Measurements from ENCODE around the gene GOLGA6L26. TPM values are rescaled to one million over a fixed set of nuclear protein-coding genes. Genes with fewer than 3 reads are reported as not detected.
"Not testable (repeated sequence)": the region's sequence is repeated elsewhere in the genome, so short reads cannot be mapped to it uniquely, and the experiment has no call there.

Gene GOLGA6L26
- total and polyA plus RNA-seq, 2 of the 4 experiments (the other 2 are of a cell fraction), result not detected

DNA sequence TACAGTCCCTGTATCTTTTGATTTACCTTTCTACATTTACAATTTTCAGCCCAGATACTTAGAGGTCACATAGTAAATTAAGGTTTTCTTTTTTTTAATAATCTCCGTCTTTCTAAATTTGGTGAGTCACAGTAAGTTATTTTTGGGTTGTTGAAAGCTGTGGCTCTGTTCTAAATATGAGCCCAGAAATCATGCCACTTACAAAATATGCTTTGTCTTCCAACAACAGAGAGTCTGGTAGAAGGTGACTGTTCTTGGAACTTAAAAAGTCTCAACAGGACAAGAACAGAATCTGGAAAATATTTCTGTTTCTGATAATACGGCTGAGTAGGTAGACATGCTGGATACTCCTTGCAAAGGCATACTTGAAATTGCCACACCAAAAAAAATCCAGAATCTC is 36.6 kb upstream of the GOLGA6L26 start:
- no peak overlapping the region for H3K4me3 ChIP-seq (ENCODE audit: insufficient read depth, low read depth, low read length)

DNA sequence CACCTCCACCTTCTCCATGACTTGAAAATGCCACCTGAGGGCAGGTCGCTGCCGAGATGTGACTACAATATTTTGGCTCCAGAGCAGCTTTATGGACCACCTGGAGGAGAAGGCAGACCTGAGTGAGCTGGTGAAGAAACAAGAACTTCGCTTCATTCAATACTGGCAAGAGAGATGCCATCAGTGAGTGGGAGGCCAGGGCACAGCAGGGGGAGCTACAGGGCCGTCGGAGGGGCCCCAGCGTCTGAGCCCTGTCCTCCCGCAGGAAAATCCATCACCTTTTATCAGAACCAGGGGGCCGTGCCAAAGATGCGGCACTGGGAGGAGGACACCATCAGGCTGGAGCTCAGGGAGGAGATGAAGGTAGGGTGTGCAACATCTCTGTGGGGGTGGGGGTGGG is 30.3 kb upstream of the GOLGA6L26 start:
- H2AK9ac ChIP-seq (replicated peaks; ENCODE audit: low read depth, low read length, poor library complexity); dilution Hi-C loops (cut with HindIII; ENCODE audit: low sequenced_read_pairs, unreplicated experiment); ATAC-seq (ENCODE audit: low read depth): not testable (repeated sequence)

More for the DNA sequence above, 36.6 kb upstream of the GOLGA6L26 start:
- no peak for DNase-seq
- in situ Hi-C loops (cut with MboI; ENCODE audit: low sequenced_read_pairs), result no loop called here
- no peak overlapping the region for H4K8ac ChIP-seq (ENCODE audit: low read depth in 2 of 2, low read length in 2 of 2)
- ChIA-PET POLR2A (ENCODE audit: unreplicated experiment) (no interaction called here), CTCF (no interaction called here)
- no peak overlapping the region for H2AK9ac ChIP-seq (replicated peaks; ENCODE audit: low read depth, low read length, poor library complexity)
- no peak overlapping the region for H2BK5ac ChIP-seq (ENCODE audit: low read depth, low read length, poor library complexity, severe bottlenecking)
- H3K27ac ChIP-seq (ENCODE audit: insufficient read depth, low read length), result no peak overlapping the region
- H3K14ac ChIP-seq (replicated peaks; ENCODE audit: low read depth, low read length), result no peak overlapping the region
- no peak overlapping the region for H2BK15ac ChIP-seq (ENCODE audit: low read depth, low read length)
- TF ChIP-seq, protein P1, sequence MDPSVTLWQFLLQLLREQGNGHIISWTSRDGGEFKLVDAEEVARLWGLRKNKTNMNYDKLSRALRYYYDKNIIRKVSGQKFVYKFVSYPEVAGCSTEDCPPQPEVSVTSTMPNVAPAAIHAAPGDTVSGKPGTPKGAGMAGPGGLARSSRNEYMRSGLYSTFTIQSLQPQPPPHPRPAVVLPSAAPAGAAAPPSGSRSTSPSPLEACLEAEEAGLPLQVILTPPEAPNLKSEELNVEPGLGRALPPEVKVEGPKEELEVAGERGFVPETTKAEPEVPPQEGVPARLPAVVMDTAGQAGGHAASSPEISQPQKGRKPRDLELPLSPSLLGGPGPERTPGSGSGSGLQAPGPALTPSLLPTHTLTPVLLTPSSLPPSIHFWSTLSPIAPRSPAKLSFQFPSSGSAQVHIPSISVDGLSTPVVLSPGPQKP (IDR thresholded peaks at IDR 0.05; ENCODE audit: borderline replicate concordance, low read depth, low read length), result no peak
- TF ChIP-seq SMC3 (IDR thresholded peaks at IDR 0.05; ENCODE audit: low read depth, low read length) (no peak), RFX5 (IDR thresholded peaks at IDR 0.05; ENCODE audit: low read depth, low read length) (no peak), NFE2L2 (IDR thresholded peaks at IDR 0.05; ENCODE audit: low read depth, low read length) (no peak), MAFK (IDR thresholded peaks at IDR 0.05; ENCODE audit: low read depth, low read length) (no peak), RCOR1 (IDR thresholded peaks at IDR 0.05; ENCODE audit: insufficient replicate concordance, low read length) (no peak), FOS (IDR thresholded peaks at IDR 0.05; ENCODE audit: low read depth, low read length) (no peak), CHD1 (IDR thresholded peaks at IDR 0.05; ENCODE audit: low read depth, low read length) (no peak), MXI1 (IDR thresholded peaks at IDR 0.05; ENCODE audit: borderline replicate concordance, low read depth, low read length) (no peak)
- H3K56ac ChIP-seq (ENCODE audit: extremely low read depth, insufficient read depth, low read length), result no peak overlapping the region
- H3K9ac ChIP-seq (ENCODE audit: low read depth, low read length), result no peak overlapping the region
- no peak overlapping the region for H3K4ac ChIP-seq (ENCODE audit: low read depth, low read length)
- no peaks in the 10 kb centered on the region for H3K36me3 ChIP-seq (ENCODE audit: control insufficient read depth, insufficient read depth, low read length)
- intact Hi-C loops (cut with micrococcal nuclease), result no loop called here
- ATAC-seq (ENCODE audit: low read depth), result no peak
- no peaks in the 10 kb centered on the region for H3K9me3 ChIP-seq (ENCODE audit: control insufficient read depth, insufficient read depth, low read length)
- H4K91ac ChIP-seq (ENCODE audit: insufficient read depth, low read depth, low read length), result no peak overlapping the region
- H2AK5ac ChIP-seq (ENCODE audit: low read depth, low read length), result no peak overlapping the region
- no peak overlapping the region for H2BK120ac ChIP-seq (ENCODE audit: low read depth, low read length)
- H3K4me2 ChIP-seq (ENCODE audit: low read depth, low read length), result no peak overlapping the region
- H3K18ac ChIP-seq (ENCODE audit: low read depth, low read length), result no peak overlapping the region
- H3K9me1 ChIP-seq (ENCODE audit: insufficient read depth, low read length), result no peaks in the 10 kb centered on the region
- no TSS peak for BruUV-seq (replicated peaks)
- H2BK20ac ChIP-seq (ENCODE audit: low read depth, low read length), result no peak overlapping the region
- H2AFZ ChIP-seq (replicated peaks; ENCODE audit: low read length, poor library complexity), result no peak overlapping the region
- dilution Hi-C loops (cut with HindIII; ENCODE audit: low sequenced_read_pairs, unreplicated experiment), result no loop called here
- no peak overlapping the region for H4K5ac ChIP-seq (ENCODE audit: low read depth, low read length)
- no peaks in the 10 kb centered on the region for H4K20me1 ChIP-seq (ENCODE audit: insufficient read depth, low read length)
- H3K27me3 ChIP-seq (ENCODE audit: control insufficient read depth, insufficient read depth, low read length), result no peaks in the 10 kb centered on the region
- no peaks in the 10 kb centered on the region for H3K4me1 ChIP-seq (ENCODE audit: control insufficient read depth, insufficient read depth, low read length)
- WGBS, 2 experiments (ENCODE audit: extremely low coverage in 2 of 2, insufficient read length in 1 of 2), result no CpG with 5 or more reads among the region's 2 CpGs
- H3K79me1 ChIP-seq (ENCODE audit: low read depth in 1 of 2, low read length in 2 of 2), result no peaks in the 10 kb centered on the region
- no peak overlapping the region for H3K23ac ChIP-seq (ENCODE audit: low read depth, low read length)

More for the DNA sequence above, 30.3 kb upstream of the GOLGA6L26 start:
- H2BK15ac ChIP-seq (ENCODE audit: low read depth, low read length); BruUV-seq (replicated peaks); H2BK20ac ChIP-seq (ENCODE audit: low read depth, low read length); H3K4me1 ChIP-seq (ENCODE audit: control insufficient read depth, insufficient read depth, low read length); H3K4me3 ChIP-seq (ENCODE audit: insufficient read depth, low read depth, low read length); H4K20me1 ChIP-seq (ENCODE audit: insufficient read depth, low read length); H3K9me1 ChIP-seq (ENCODE audit: insufficient read depth, low read length); H2BK120ac ChIP-seq (ENCODE audit: low read depth, low read length); H3K9ac ChIP-seq (ENCODE audit: low read depth, low read length); H3K27ac ChIP-seq (ENCODE audit: insufficient read depth, low read length); H4K8ac ChIP-seq (ENCODE audit: low read depth in 2 of 2, low read length in 2 of 2); H2AK5ac ChIP-seq (ENCODE audit: low read depth, low read length); H3K18ac ChIP-seq (ENCODE audit: low read depth, low read length); H3K23ac ChIP-seq (ENCODE audit: low read depth, low read length); H3K4ac ChIP-seq (ENCODE audit: low read depth, low read length); H3K27me3 ChIP-seq (ENCODE audit: control insufficient read depth, insufficient read depth, low read length); POLR2A ChIA-PET (ENCODE audit: unreplicated experiment); H3K79me1 ChIP-seq (ENCODE audit: low read depth in 1 of 2, low read length in 2 of 2); H4K5ac ChIP-seq (ENCODE audit: low read depth, low read length); H3K14ac ChIP-seq (replicated peaks; ENCODE audit: low read depth, low read length); H3K9me3 ChIP-seq (ENCODE audit: control insufficient read depth, insufficient read depth, low read length); H2BK5ac ChIP-seq (ENCODE audit: low read depth, low read length, poor library complexity, severe bottlenecking); H3K56ac ChIP-seq (ENCODE audit: extremely low read depth, insufficient read depth, low read length); H4K91ac ChIP-seq (ENCODE audit: insufficient read depth, low read depth, low read length); DNase-seq; in situ Hi-C loops (cut with MboI; ENCODE audit: low sequenced_read_pairs); H3K4me2 ChIP-seq (ENCODE audit: low read depth, low read length); CTCF ChIA-PET; H2AFZ ChIP-seq (replicated peaks; ENCODE audit: low read length, poor library complexity); H3K36me3 ChIP-seq (ENCODE audit: control insufficient read depth, insufficient read depth, low read length); intact Hi-C loops (cut with micrococcal nuclease): not testable (repeated sequence)
- WGBS, 2 experiments (ENCODE audit: extremely low coverage in 2 of 2, insufficient read length in 1 of 2), result no CpG with 5 or more reads among the region's 9 CpGs

Measured in IMR-90 (cell line).